ENCODE results near the gene MPC2.

The MPC2 gene

GRCh38 chr1:167955915-167956314, 19.0 kb upstream of the MPC2 start:
- Histone ChIP-seq H3K36me3 (ENCODE audit: control insufficient read depth, insufficient read depth, low read length) (peaks cover 4% of the 10 kb centered on the region), H3K4me3 (replicated peaks; ENCODE audit: low read depth, low read length) (no peak overlapping the region), H3K27me3 (replicated peaks; ENCODE audit: control insufficient read depth, insufficient read depth, low read length) (no peaks in the 10 kb centered on the region)
- DNase-seq (ENCODE audit: extremely low read depth, insufficient read length) = no peak
- TF ChIP-seq, protein P1, sequence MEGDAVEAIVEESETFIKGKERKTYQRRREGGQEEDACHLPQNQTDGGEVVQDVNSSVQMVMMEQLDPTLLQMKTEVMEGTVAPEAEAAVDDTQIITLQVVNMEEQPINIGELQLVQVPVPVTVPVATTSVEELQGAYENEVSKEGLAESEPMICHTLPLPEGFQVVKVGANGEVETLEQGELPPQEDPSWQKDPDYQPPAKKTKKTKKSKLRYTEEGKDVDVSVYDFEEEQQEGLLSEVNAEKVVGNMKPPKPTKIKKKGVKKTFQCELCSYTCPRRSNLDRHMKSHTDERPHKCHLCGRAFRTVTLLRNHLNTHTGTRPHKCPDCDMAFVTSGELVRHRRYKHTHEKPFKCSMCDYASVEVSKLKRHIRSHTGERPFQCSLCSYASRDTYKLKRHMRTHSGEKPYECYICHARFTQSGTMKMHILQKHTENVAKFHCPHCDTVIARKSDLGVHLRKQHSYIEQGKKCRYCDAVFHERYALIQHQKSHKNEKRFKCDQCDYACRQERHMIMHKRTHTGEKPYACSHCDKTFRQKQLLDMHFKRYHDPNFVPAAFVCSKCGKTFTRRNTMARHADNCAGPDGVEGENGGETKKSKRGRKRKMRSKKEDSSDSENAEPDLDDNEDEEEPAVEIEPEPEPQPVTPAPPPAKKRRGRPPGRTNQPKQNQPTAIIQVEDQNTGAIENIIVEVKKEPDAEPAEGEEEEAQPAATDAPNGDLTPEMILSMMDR (IDR thresholded peaks at IDR 0.05; ENCODE audit: insufficient read depth, low read length, poor library complexity, severe bottlenecking) = no peak

DNA sequence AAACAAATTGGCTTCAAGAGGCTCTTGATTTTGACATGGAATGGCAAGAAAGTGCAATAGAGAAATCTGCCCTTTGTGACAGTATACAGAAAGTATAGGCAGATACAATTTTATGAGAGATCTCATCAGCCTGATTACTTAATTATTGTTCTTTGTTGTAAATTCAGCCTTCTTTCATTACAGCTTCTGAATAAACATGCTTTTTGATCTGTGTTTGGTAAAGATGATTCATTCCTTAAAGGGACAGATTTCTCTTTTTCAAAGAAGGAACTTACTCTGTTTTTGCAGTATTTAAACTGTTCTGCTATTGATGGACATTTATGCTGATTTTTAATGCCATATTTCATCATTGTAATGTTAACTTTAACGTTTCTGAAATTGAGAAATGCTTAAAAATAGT, 13.7 kb upstream of the MPC2 start:
- Histone ChIP-seq H3K4me3 (replicated peaks; ENCODE audit: low read depth, low read length) (no peak overlapping the region), H3K36me3 (ENCODE audit: control insufficient read depth, insufficient read depth, low read length) (peaks cover 2% of the 10 kb centered on the region), H3K27me3 (replicated peaks; ENCODE audit: control insufficient read depth, insufficient read depth, low read length) (no peaks in the 10 kb centered on the region)
- TF ChIP-seq, protein P1 (IDR thresholded peaks at IDR 0.05; ENCODE audit: insufficient read depth, low read length, poor library complexity, severe bottlenecking) = no peak
- DNase-seq (ENCODE audit: extremely low read depth, insufficient read length) = no peak

GRCh38 chr1:167949785-167950184, 12.9 kb upstream of the MPC2 start:
- Histone ChIP-seq H3K27me3 (replicated peaks; ENCODE audit: control insufficient read depth, insufficient read depth, low read length) (no peaks in the 10 kb centered on the region), H3K36me3 (ENCODE audit: control insufficient read depth, insufficient read depth, low read length) (peaks cover 2% of the 10 kb centered on the region), H3K4me3 (replicated peaks; ENCODE audit: low read depth, low read length) (no peak overlapping the region)
- no peak for DNase-seq (ENCODE audit: extremely low read depth, insufficient read length)
- TF ChIP-seq, protein P1 (IDR thresholded peaks at IDR 0.05; ENCODE audit: insufficient read depth, low read length, poor library complexity, severe bottlenecking) = no peak

DNA sequence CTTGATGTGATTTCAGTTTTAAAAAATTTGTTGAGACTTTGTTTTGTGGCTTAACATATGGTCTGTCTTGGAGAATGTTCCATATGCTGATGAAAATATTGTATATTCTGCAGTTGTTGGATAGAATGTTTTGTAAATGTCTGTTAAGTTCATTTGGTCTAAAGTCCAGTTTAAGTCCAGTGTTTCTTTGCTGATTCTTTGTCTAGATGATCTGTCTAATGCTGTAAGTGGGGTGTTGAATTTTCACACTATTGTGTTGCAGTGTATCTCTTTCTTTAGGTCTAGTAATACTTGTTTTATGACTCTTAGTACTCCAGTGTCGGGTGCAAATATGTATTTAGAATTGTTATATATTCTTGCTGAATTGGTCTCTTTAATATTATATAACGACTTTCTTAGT, 10.9 kb upstream of the MPC2 start:
- no peak for DNase-seq (ENCODE audit: extremely low read depth, insufficient read length)
- peaks cover 2% of the 10 kb centered on the region for H3K36me3 ChIP-seq (ENCODE audit: control insufficient read depth, insufficient read depth, low read length)
- TF ChIP-seq, protein P1 (IDR thresholded peaks at IDR 0.05; ENCODE audit: insufficient read depth, low read length, poor library complexity, severe bottlenecking) = no peak
- no peaks in the 10 kb centered on the region for H3K27me3 ChIP-seq (replicated peaks; ENCODE audit: control insufficient read depth, insufficient read depth, low read length)
- H3K4me3 ChIP-seq (replicated peaks; ENCODE audit: low read depth, low read length) = no peak overlapping the region

DNA sequence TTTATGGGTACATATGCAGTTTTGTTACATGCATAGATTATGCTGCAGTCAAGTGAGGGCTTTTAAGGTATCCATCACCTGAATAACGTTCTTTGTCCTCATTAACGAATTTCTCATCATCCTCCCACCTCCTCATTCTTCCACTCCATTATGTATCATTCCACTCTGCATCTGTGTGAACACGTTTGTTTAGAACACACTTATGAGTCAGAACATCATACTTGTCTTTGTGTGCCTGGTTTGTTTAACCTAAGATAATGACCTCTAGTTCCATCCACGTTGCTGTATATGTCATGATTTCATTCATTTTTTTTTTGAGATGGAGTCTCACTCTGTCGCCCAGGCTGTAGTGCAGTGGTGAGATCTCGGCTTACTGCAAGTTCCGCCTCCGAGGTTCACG, 6.7 kb upstream of the MPC2 start:
- no peak for DNase-seq (ENCODE audit: extremely low read depth, insufficient read length)
- Histone ChIP-seq H3K4me3 (replicated peaks; ENCODE audit: low read depth, low read length) (no peak overlapping the region), H3K27me3 (replicated peaks; ENCODE audit: control insufficient read depth, insufficient read depth, low read length) (no peaks in the 10 kb centered on the region), H3K36me3 (ENCODE audit: control insufficient read depth, insufficient read depth, low read length) (no peaks in the 10 kb centered on the region; the same call in 1 of the 2 replicates)
- TF ChIP-seq, protein P1 (IDR thresholded peaks at IDR 0.05; ENCODE audit: insufficient read depth, low read length, poor library complexity, severe bottlenecking) = no peak

GRCh38 chr1:167940264-167940663, 3.4 kb upstream of the MPC2 start:
- no peaks in the 10 kb centered on the region for H3K27me3 ChIP-seq (replicated peaks; ENCODE audit: control insufficient read depth, insufficient read depth, low read length)
- TF ChIP-seq, protein P1 (IDR thresholded peaks at IDR 0.05; ENCODE audit: insufficient read depth, low read length, poor library complexity, severe bottlenecking) = no peak
- no peak for DNase-seq (ENCODE audit: extremely low read depth, insufficient read length)
- H3K4me3 ChIP-seq (replicated peaks; ENCODE audit: low read depth, low read length) = no peak overlapping the region
- H3K36me3 ChIP-seq (ENCODE audit: control insufficient read depth, insufficient read depth, low read length) = no peaks in the 10 kb centered on the region; the same call in 1 of the 2 replicates

Data from GM06990 (cell line).